OCI-LY3 (cell line): ENCODE results near the gene POLR3B.

Experiments used
- EZH2phosphoT487 ChIP-seq: fragments of 200-600 bp; shearing (Covaris generic); IDR thresholded peaks from 2 replicates; pipeline ENCODE4 v1.6.1; 2018; ENCODE audit warnings: antibody characterized with exemption, mixed run types, low read depth
- TF ChIP-seq, protein P1 (sequence below): fragments of 200-600, 300-600 bp; sonication (generic); IDR thresholded peaks from 2 replicates; pipeline ENCODE4 v1.5.1; 2014; ENCODE audit warnings: antibody characterized with exemption, low read length, low read depth

DNA sequence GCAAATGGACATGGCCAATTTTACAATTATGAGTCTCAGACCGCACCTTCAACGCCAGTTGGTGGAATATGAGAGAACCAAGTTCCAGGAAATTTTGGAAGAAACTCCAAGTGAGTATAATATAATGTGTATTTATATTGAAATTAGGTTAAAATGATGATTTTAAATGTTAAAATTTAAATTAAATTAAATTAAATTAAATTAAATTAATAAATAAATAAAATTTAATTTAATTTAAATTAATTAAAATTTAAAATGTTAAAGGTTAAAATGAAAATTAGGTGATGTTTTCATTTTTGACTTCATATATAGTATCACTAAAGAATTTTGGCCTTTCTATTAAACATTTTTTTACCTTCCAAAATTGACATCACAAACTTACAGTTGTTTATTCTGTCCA lies 34.0 kb upstream of the POLR3B start:
- TF ChIP-seq, protein P1, sequence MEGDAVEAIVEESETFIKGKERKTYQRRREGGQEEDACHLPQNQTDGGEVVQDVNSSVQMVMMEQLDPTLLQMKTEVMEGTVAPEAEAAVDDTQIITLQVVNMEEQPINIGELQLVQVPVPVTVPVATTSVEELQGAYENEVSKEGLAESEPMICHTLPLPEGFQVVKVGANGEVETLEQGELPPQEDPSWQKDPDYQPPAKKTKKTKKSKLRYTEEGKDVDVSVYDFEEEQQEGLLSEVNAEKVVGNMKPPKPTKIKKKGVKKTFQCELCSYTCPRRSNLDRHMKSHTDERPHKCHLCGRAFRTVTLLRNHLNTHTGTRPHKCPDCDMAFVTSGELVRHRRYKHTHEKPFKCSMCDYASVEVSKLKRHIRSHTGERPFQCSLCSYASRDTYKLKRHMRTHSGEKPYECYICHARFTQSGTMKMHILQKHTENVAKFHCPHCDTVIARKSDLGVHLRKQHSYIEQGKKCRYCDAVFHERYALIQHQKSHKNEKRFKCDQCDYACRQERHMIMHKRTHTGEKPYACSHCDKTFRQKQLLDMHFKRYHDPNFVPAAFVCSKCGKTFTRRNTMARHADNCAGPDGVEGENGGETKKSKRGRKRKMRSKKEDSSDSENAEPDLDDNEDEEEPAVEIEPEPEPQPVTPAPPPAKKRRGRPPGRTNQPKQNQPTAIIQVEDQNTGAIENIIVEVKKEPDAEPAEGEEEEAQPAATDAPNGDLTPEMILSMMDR, result no peak
- TF ChIP-seq EZH2phosphoT487, result no peak
